Measurements from ENCODE around the gene ODR4.
"Not testable (repeated sequence)": the region's sequence is repeated elsewhere in the genome, so short reads cannot be mapped to it uniquely, and the experiment has no call there.

ODR4 gene

GRCh38 chr1:186463511-186463910 is 87.9 kb downstream of the ODR4 start:
- DNase-seq (ENCODE audit: low read depth in 2 of 2), result no peak
- TF ChIP-seq CTCF (IDR thresholded peaks at IDR 0.05; ENCODE audit: low read depth, low read length), result no peak

GRCh38 chr1:186463926-186464325 is 88.3 kb downstream of the ODR4 start:
- no peak for DNase-seq (ENCODE audit: low read depth in 2 of 2)
- TF ChIP-seq CTCF (IDR thresholded peaks at IDR 0.05; ENCODE audit: low read depth, low read length), result no peak
- H3K4me3 ChIP-seq (replicated peaks in 1 of 2; ENCODE audit: low read depth in 2 of 2, low read length in 2 of 2), result no peak overlapping the region

More at GRCh38 chr1:186463511-186463910, 87.9 kb downstream of the ODR4 start:
- H3K4me3 ChIP-seq (replicated peaks in 1 of 2; ENCODE audit: low read depth in 2 of 2, low read length in 2 of 2), result no peak overlapping the region

GRCh38 chr1:186465491-186465890 is 89.9 kb downstream of the ODR4 start:
- not testable (repeated sequence) for DNase-seq (ENCODE audit: low read depth in 2 of 2); H3K4me3 ChIP-seq (replicated peaks in 1 of 2; ENCODE audit: low read depth in 2 of 2, low read length in 2 of 2)

GRCh38 chr1:186465946-186466345 is 90.3 kb downstream of the ODR4 start:
- no peak for DNase-seq (ENCODE audit: low read depth in 2 of 2)
- H3K4me3 ChIP-seq (replicated peaks in 1 of 2; ENCODE audit: low read depth in 2 of 2, low read length in 2 of 2), result no peak overlapping the region

More at GRCh38 chr1:186465946-186466345, 90.3 kb downstream of the ODR4 start:
- TF ChIP-seq CTCF (IDR thresholded peaks at IDR 0.05; ENCODE audit: low read depth, low read length), result no peak
